KMS-11 (cell line): ENCODE results near the gene FBXO48.

Source experiments
- H2AFZ ChIP-seq: fragments of 200-600 bp; sonication (generic); 2 replicates; pipeline ENCODE4 v1.6.1; 2016; ENCODE audit warnings: antibody characterized with exemption, mixed run types, low read depth
- H3K27ac ChIP-seq: fragments of 200-600 bp; sonication (generic); 2 replicates; pipeline ENCODE4 v1.6.1; 2016; ENCODE audit warnings: mild to moderate bottlenecking, mixed run types
- H3K27me3 ChIP-seq: fragments of 200-600 bp; sonication (generic); 2 replicates; pipeline ENCODE4 v1.6.1; 2017; ENCODE audit warnings: mild to moderate bottlenecking, low read depth, mixed run types, moderate library complexity; ENCODE audit not compliant: insufficient read depth
- H3K36me3 ChIP-seq: fragments of 200-600 bp; sonication (generic); 2 replicates; pipeline ENCODE4 v1.6.1; 2017; ENCODE audit warnings: mild to moderate bottlenecking, mixed run types; ENCODE audit not compliant: insufficient read depth
- H3K4me1 ChIP-seq: fragments of 200-600 bp; sonication (generic); 2 replicates; pipeline ENCODE4 v1.6.1; 2016; ENCODE audit warnings: mild to moderate bottlenecking, low read depth, mixed run types; ENCODE audit not compliant: poor library complexity, severe bottlenecking
- H3K4me2 ChIP-seq: fragments of 200-600 bp; sonication (generic); 2 replicates; pipeline ENCODE4 v1.7.0; 2016; ENCODE audit warnings: mild to moderate bottlenecking, mixed run types
- H3K4me3 ChIP-seq: fragments of 200-600 bp; sonication (generic); IDR thresholded peaks from 2 replicates; pipeline ENCODE4 v1.6.1; 2017; ENCODE audit warnings: low read depth, low read length, mixed read lengths; ENCODE audit not compliant: insufficient read depth
- H3K79me2 ChIP-seq: fragments of 200-600 bp; sonication (generic); 2 replicates; pipeline ENCODE4 v1.6.1; 2016; ENCODE audit warnings: low read depth, mixed run types; ENCODE audit not compliant: insufficient read depth
- H3K9ac ChIP-seq: fragments of 200-600 bp; sonication (generic); 2 replicates; pipeline ENCODE4 v1.6.1; 2016; ENCODE audit warnings: mild to moderate bottlenecking, mixed run types
- H4K20me1 ChIP-seq: fragments of 200-600 bp; sonication (generic); 2 replicates; pipeline ENCODE4 v1.6.1; 2016; ENCODE audit warnings: mild to moderate bottlenecking, mixed run types; ENCODE audit not compliant: insufficient read depth
- CTCF ChIP-seq: fragments of 200-600 bp; sonication (generic); conservative IDR thresholded peaks from 2 replicates; pipeline ENCODE4 v1.6.1; 2017; ENCODE audit warnings: low read depth, mild to moderate bottlenecking, antibody characterized with exemption, low read length, moderate library complexity, mixed read lengths

FBXO48 gene

GRCh38 chr2:68458981-68459380, 8.1 kb downstream of the FBXO48 start:
- no peak overlapping the region for H3K4me2 ChIP-seq
- no peaks in the 10 kb centered on the region for H3K36me3 ChIP-seq
- no peak overlapping the region for H2AFZ ChIP-seq
- H3K27me3 ChIP-seq, result no peaks in the 10 kb centered on the region
- H4K20me1 ChIP-seq, result no peaks in the 10 kb centered on the region
- no peaks in the 10 kb centered on the region for H3K79me2 ChIP-seq
- H3K4me1 ChIP-seq, result peaks cover 11% of the 10 kb centered on the region
- no peak for TF ChIP-seq CTCF
- H3K9ac ChIP-seq, result no peak overlapping the region
- no peak overlapping the region for H3K4me3 ChIP-seq
- no peak overlapping the region for H3K27ac ChIP-seq

- Histone ChIP-seq H3K9ac (no peak overlapping the region), H3K4me1 (no peaks in the 10 kb centered on the region), H3K36me3 (no peaks in the 10 kb centered on the region), H2AFZ (no peak overlapping the region), H3K79me2 (no peaks in the 10 kb centered on the region), H3K27ac (no peak overlapping the region), H3K27me3 (no peaks in the 10 kb centered on the region), H4K20me1 (no peaks in the 10 kb centered on the region), H3K4me2 (no peak overlapping the region), H3K4me3 (no peak overlapping the region)
- TF ChIP-seq CTCF, result no peak
These were observed 10.9 kb downstream of the FBXO48 start for GRCh38 chr2:68456198-68456597.

GRCh38 chr2:68454719-68455118, 12.4 kb downstream of the FBXO48 start:
- Histone ChIP-seq H3K4me2 (no peak overlapping the region), H3K4me1 (no peaks in the 10 kb centered on the region), H3K4me3 (no peak overlapping the region), H4K20me1 (no peaks in the 10 kb centered on the region), H3K27ac (no peak overlapping the region), H3K9ac (no peak overlapping the region), H3K79me2 (no peaks in the 10 kb centered on the region), H2AFZ (no peak overlapping the region), H3K27me3 (no peaks in the 10 kb centered on the region), H3K36me3 (no peaks in the 10 kb centered on the region)
- no peak for TF ChIP-seq CTCF

- H3K36me3 ChIP-seq, result no peaks in the 10 kb centered on the region
- no peaks in the 10 kb centered on the region for H4K20me1 ChIP-seq
- no peak overlapping the region for H3K4me3 ChIP-seq
- no peak for TF ChIP-seq CTCF
- H2AFZ ChIP-seq, result no peak overlapping the region
- H3K79me2 ChIP-seq, result no peaks in the 10 kb centered on the region
- no peak overlapping the region for H3K27ac ChIP-seq
- H3K27me3 ChIP-seq, result no peaks in the 10 kb centered on the region
- H3K4me1 ChIP-seq, result no peaks in the 10 kb centered on the region
- H3K4me2 ChIP-seq, result no peak overlapping the region
- no peak overlapping the region for H3K9ac ChIP-seq
These were observed 13.2 kb downstream of the FBXO48 start for GRCh38 chr2:68453761-68454360.
